ENCODE measurements around the gene CADPS.
"Not testable (repeated sequence)": the region's sequence is repeated elsewhere in the genome, so short reads cannot be mapped to it uniquely, and the experiment has no call there.

CADPS gene

DNA sequence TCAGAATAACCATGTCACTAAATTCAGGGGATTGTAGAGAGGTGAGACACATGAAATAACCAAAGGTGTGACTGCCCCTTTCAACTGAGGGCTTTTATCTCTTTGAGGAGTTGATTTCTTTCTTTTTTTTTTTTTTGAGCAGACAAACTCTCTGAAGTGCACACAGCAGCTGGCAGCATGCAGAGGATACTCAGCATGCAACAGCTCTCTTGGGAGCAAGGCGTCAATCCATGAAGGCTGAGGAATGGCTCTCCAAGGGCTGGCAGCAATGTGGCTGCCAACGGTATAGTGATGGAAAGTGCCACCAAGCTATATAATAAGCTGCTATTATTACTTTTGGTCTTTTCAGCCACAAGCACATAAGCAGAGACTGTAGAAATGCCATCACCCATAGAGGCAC lies 275.2 kb downstream of the CADPS start:
- DNase-seq (ENCODE audit: low read depth, low spot score), result no peak

DNA sequence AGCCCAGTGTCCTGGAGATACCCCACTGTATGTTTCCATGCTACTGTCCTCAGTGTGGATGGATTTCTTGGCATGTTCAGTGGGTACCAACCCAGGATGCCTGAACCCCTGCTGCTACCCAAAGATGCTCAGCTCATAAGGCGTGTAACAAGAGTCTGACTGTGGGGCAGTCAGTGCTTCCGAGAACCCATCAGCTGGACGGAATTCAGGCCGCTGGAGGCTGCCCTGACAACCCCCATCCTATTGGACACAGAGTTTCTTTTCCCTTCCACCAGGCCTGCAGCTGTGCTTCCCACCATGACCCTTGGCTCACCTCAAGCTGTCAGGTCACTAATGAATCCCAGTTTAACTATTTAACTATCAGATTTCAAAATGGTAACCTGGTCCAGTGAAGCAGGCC lies 277.7 kb downstream of the CADPS start:
- no peak for DNase-seq (ENCODE audit: low read depth, low spot score)

DNA sequence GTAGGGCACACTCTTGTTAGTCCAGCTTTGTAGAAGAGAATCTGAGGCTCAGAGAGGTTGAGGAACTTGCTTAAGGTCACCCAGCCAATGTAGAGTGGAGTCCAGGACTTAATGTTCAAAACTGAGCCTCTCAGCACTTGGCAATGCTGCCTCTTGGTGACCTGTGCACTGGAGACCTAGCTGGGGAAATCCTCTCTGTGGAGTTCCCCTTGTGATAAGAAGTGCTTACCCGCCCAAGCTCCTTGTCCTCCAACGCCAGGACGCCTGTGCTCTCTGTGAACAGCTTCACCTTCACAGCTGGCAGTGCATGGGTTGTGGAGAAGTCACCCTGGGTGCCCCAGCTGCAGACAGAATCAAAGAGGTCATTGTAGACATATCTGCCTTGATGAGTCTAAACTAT lies 282.8 kb downstream of the CADPS start:
- DNase-seq (ENCODE audit: low read depth, low spot score), result no peak

DNA sequence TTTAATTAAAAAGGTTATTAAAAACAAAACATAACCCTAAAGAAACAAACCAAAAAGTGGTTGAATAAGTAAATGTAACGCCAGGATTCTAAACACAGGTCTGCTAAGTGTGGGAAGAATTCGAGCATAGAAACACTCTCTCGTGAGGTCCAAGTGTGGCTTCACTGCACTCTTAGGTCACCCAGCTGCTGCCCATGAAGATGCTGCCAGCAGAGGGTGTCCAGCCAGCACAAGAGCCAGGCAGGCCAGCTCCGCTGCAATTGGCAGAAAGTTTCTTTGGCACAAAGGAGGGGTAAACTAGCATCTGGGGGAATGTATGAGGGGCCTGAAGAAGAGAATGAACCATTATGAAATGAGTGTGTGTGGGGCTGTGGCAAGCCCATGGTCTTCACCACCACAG lies 286.1 kb downstream of the CADPS start:
- DNase-seq (ENCODE audit: low read depth, low spot score), result no peak

DNA sequence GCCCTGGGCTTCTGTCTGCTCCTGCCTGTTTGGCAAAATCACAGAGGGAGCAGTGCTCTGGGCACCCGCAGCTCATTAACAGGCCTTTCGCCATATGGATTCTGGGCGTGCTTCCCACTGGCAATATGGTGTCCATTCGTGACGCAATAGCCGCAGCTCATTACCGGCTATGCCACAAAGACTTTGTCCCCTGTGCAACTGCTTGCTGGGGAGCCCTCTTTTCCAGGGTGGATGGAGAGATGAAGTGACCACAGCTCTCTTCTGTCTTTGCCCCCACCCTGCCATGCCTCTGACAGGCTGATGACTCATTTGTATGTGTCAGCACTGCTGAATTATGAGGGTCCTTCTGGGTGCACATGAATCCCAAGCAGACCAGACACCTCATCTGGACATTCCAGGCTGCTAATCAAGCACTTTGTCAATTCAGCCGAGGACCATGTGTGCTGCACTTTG lies 287.6 kb downstream of the CADPS start:
- peak; percentile 62 for DNase-seq (ENCODE audit: low read depth, low spot score)

DNA sequence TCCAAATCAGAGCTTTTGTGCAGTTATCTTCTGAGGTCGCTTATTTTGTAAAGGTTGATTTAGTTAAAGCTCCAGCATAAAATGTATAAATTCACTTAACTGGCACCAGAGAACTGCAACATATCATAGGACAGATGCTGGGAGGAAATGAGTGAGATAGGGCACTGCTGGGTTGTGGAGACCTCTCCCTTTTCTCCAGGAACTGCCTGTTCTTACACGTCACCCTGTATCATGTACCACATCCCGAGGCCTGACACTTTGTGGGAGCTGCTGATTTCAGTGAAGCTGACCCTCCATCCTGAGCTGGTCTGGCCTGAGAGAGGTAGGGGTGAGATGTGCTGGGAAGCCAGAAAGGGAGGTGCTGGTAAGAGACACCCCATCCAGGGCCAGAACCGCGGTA lies 288.0 kb downstream of the CADPS start:
- no peak for DNase-seq (ENCODE audit: low read depth, low spot score)

DNA sequence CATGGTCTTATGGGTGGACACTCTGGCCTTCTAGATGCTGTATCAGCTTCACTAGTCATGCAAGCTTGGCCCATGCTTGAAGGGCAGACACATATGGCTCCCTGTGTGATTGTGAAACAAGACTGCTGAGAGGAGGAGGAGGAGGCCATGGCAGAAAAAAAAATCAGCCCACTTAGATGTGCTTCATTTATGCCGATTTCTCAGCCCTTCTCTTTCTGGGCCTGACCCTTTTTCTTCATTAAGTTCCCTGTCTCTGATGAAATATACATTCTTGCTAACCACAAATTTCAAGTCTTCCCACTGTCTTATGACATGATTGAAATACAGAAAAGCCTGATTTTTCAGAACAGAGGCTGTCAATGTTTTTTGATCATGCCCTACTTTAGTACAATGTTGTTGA lies 288.9 kb downstream of the CADPS start:
- DNase-seq (ENCODE audit: low read depth, low spot score), result no peak

DNA sequence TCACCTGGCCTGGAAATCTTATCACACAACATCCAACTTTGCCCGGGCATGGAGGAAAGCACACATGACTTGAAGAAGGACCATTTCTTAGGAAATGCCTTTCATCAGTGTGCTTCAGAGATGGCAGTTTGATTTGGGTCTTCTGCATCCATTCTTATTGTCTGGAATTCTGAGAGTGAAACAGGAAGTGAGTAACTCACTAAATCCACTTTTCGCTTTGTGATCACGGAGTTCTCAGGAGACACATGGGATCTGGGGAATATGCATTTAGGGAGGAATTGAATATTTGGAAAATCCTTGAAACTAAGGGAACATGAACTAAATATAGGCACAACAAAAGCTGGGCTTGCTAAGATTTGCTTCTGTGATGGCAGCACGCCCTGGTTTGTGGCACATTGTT lies 289.4 kb downstream of the CADPS start:
- DNase-seq (ENCODE audit: low read depth, low spot score), result no peak

DNA sequence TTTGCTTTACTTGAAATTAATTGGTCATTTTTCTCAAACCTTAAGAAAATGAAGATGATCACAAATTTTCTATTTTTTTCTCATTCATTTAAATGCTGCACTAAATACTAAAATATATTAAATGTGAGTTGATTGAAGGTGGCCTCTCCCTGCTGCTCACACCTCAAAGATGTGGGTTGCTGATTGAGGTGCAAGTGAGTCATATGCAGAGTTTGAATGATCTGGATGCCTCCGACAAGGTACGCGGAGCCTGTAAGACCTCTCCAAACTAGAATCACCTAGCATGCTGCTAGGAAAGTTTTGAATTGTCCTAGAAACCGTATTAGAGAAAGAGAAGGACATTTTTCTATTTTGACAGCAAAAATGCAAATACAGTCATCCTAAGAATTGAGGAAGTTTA lies 290.6 kb downstream of the CADPS start:
- DNase-seq (ENCODE audit: low read depth, low spot score), result no peak

DNA sequence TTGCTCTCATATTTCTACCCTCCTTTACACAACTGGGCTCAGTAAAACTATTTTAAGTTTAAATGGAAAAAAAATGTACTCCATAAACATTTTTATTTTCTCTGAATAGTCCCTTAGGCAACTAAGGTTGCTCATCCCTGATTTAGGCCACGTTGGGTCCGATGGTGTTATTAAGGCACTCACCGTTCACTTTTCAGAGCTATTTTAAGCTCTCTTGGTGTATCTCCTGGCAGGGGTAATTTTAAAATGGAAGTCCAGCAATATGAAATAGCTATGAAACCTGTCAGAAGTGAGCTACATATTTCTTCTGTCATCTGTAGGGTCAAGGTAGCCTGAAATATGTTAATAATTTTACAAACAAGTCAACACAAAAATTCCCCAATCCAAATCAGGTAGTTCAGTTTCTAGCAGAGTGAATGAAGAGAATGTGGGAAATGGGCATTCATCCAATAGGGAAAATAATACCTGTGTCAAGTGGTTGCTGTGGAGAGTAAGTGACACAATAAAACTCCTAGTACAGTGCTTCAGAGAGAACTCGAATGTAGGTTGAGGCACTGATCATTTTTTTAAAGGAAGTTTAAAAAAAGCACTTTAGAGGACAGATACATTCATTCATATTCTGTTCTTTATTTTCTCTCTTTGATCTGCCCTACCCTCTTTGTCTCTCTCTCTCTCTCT lies 292.6 kb downstream of the CADPS start:
- no peak for DNase-seq (ENCODE audit: low read depth, low spot score)

DNA sequence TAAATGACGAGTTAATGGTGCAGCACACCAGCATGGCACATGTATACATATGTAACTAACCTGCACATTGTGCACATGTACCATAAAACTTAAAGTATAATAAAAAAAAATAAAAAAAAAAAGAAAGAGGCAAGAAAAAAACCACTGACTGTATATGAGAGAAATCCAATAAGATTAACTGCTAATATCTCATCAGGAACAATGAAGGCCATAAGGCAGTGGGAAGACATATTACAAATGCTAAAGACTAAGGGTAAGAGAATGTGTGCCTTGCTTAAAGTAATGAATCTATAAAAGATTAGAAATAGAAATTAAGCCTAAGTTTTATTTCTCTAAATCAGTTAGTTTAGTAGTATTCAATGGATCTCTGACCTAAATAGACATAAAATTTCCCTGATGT lies 294.7 kb downstream of the CADPS start:
- DNase-seq (ENCODE audit: low read depth, low spot score), result not testable (repeated sequence)

DNA sequence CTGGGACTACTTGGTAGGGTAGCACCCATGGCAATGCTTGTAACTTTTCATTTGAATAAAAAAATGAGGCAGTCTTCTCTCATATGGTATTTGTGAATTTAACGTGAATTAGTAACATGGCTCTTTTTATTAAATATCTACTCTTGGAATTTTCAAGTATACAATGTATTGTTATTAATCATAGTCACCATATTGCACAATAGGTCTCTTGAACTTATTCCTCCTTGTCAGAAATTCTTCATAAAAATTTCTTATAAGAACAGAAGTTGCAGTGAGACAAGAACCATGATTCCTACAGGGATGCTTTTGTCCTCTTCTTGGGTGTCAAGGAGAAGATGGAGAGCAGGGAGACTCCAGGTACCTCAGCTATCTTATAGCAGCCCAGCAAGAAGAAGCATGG lies 298.1 kb downstream of the CADPS start:
- DNase-seq (ENCODE audit: low read depth, low spot score), result no peak

DNA sequence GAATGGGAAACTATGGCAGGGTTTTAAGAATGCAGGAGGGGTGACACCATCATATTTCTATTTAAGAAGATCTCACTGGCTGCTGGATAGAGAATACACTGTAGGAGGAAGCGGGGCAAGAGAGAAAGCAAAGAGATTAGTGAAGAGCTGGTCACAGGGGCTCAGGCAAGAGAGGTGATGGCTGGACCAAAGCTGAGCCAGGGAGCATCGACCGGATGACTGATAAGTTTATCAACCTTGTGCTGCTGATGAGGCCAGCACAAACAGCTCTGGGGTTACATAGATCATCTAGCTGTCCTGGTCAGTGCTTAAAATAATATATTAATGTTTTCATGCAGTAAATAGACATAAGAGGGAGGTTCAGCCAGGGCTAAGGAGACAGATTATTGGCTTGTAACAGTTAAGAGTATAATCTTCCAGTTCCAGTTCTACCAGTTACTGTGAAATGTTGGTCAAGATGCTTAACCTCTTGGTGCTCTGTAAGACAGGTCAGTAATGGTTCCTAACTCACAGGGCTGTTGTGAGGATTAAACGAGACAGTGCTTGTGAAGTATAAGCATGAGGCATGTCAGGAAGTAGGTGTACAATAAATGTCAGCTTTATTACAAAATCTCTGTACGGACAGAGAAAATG lies 300.8 kb downstream of the CADPS start:
- no peak for DNase-seq (ENCODE audit: low read depth, low spot score)

DNA sequence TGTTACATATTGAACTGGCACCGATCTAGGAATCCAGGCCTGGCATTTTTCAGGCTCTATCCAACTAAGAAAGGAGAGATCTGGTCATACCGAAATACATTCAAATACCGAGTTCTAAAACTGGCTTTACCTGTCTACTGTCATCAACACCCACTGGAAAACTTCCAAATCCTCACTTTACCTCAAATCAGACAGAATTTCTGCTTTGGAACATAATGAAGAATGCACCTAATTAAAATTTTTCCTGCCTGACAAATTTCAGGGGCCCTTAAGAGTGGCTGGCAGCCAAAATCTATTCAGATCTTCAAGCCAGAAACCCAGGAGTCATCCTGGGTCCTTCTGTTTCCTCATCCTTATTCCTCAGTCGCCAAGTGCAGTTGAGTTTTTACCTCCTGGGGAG lies 303.3 kb downstream of the CADPS start:
- no peak for DNase-seq (ENCODE audit: low read depth, low spot score)

DNA sequence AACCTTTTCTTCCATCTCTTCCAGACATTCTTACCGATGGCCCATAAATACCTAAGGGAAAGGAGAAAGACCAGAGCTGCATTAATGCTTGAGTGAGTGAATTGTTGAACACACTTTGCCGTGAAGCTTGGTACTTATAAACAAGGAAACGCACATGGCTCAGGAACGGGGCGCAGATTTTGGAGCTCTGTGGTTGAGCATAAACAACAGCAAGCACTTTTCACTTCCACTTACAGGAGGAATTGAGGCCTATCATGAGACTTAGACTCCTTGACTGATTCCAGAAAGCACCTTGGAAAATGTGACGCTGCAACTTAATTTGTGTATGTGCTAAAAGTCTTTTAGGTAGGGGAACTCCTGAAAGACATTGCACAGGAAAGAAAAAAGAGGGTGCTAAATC lies 304.3 kb downstream of the CADPS start:
- no peak for DNase-seq (ENCODE audit: low read depth, low spot score)

DNA sequence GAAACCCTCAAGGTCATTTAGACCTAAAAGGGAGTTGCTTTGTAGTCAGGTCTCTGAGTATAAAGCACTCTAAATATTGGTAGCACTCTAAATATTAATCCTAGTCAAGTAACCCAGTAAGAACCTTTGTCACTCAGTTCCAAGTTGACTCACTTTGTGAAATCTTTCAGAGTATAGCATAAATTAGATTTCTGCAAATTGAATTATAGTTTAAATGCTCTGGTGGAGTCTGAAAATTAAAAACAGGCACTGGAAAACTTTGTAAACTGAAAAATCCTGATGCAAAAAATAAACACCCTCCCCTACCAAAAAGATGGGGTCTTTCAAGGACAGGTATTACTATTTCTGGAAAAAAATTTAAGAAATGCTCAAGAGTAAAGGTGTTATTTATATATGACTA lies 305.6 kb downstream of the CADPS start:
- no peak for DNase-seq (ENCODE audit: low read depth, low spot score)

DNA sequence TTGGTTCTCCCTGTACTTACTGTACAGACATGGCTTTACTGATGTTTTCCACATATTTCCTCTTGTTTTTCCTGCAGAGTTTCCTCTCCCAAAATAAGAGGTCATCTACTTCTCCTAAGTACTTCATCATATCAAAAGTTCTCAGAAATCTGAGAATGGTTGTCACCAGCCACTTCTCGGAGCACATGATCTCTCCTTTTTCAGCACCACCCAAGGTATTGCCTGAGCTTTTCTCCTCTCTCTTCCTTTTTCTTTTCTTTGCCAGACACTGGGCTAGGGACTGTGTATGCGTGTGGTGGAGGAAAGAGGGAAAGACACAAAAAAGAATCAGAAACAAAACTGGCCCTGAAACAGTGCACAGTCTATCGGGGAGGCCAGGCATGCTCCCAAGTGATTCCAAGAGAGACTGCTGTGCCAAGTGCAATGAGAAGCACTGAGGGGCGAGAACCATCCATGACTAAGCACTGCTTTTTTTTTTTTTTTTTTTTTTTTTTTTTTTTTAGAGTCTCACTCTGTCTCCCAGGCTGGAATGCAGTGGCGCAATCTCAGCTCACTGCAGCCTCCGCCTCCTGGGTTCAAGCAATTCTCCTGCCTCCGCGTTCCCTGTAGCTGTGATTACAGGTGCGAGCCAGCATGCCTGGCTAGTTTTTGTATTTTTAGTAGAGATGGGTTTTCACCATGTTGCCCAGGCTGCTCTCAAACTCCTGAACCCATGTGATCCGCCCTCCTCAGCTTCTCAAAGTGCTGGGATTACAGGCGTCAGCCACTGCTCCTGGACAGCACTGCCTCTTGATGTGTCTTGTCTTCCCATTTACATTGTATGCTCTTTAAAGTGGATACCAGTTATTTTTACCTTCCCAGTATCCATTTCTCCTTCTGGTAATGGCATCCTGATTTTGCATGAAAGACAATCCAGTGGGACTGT lies 307.9 kb downstream of the CADPS start:
- DNase-seq (ENCODE audit: low read depth, low spot score), result peak; percentile 7

DNA sequence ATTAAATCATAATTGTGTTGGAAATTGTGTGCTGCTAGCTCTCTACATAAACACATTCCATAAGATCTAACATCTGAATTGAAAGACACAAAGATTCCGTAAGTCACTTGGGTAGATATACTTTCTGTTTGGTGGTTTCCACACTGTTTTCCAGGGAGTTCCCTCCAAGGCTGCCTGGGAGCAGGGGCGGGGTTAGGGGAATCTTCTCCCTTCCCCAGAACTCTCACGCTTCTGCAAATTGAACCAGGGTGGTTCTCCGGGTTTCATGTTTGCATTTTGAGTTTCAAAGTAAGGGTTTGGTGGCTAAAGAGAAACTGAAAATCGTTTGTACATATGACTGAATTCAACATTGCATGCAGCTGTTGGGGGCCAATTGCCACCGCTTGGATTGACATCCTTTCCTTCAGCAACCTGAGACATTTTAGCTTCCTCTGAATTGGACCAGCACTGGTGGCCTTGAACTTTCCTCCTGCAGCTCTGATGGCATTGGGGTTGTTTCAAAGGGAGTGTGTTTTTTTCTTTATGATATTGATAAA lies 309.1 kb downstream of the CADPS start:
- DNase-seq (ENCODE audit: low read depth, low spot score), result no peak

DNA sequence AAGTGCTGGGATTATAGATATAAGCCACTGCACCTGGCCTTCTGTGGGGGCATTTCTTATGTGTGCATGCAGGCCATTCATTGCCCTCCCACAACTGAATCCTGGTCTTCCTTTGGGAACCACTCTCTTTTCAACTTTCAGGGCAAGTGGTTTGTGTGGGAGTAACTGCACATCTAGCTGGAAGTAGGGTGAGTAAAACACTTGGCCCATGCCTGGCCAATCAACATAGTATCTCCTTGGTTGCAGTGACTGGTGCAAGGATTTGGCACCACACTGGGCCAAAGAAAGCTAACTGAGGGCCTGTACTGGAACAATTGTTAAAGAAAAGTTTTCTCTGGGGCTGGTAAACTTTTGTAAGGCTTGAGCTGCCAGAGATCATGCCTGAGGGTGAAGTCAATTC lies 312.6 kb downstream of the CADPS start:
- no peak for DNase-seq (ENCODE audit: low read depth, low spot score)

DNA sequence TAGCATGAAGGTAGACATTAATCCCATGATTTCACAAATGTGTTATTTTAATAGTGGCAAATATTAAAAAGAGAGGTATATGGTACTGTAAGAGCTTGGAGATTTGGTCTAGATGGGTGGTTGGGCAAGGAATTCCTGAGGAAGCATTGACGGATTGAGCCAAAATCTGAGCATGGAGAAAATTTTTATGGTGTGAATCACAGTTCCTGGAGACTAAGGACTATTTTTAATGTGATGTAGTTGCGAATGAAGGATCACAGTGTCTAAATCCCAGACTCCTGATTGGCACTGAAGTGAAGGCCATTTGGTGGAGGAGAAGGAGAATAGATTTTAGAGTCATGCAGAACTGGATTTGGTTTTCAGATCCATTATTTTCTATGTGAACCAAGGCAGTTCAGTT lies 313.2 kb downstream of the CADPS start:
- no peak for DNase-seq (ENCODE audit: low read depth, low spot score)

DNA sequence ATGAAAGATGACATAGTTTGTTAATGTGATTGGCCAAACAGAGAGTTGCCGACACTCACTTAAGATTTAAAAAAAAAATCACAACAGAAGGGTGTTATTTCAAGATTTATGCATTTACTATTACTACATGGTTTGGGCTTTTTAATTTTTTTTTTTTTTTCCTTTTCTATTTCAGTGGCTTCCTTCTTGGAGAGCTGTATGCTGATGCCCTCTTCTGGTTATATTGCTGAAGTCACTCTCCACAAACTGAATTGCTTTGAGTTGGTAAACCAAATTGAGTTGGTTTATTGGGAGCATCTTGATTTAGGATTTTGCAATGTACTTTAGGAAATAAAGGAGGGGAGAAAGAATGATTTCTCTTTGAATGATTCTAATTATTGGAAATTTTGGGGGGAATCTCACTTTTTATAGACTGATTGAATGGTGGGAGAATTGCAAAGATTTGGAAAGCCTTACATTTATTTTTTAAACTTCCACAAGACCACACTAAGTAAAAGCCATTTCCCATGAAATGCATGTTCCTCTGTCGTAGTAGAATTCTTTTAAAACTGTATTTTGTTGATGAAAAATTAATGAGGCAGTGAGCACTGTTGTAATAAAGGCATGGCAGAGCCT lies 315.3 kb downstream of the CADPS start:
- DNase-seq (ENCODE audit: low read depth, low spot score), result no peak

DNA sequence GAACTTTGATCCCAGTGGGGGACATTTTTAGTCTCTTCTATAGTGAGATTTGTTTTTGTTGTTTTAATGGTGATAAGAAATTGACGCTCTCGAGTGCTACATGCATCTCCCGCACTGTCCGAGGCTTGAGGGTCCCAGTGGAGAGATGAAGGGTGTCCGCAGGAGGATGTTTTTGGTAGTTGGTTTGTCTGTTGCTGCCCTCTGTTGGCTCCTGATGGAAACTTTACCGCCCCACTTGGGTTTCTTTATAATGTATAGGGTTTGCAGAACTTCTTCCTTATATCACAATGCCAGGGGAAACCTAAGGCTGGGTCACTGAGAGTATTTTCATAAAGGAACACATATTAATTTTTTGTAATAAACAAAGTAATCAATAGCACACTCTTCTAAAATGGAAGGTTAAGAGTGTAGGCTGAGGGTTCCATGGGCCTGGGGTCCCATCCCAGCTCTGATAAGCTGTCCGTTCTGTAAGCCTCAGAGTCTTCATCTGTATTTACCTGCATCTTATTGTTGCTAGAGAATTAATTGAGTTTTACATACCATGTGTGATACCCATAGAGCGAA lies 316.6 kb downstream of the CADPS start:
- DNase-seq (ENCODE audit: low read depth, low spot score), result peak; percentile 77

All from ELF-1 (cell line).